ENCODE data around the gene IQCN.
"Not testable (repeated sequence)": the region's sequence is repeated elsewhere in the genome, so short reads cannot be mapped to it uniquely, and the experiment has no call there.

Gene IQCN

DNA sequence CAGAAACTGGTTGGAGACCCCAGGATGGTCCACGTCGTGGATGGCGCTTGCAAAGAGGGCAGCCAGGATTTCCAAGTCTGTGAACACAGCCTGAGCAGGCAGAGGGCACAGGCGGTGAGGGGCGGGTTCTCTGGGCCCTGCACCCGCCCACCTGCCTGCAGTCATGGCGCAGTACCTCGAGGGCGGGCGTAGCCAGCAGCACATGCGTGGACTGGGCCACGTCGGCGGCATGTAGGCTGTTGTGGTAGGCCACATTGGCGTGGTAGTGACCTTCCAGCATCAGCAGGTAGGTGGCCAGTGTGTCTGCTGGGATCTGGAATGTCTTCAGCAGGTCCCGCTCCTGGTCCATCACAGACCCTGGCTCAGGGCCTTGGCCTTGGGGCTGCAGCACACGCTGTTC is 56.1 kb downstream of the IQCN start:
- no peaks in the 10 kb centered on the region for H3K36me3 ChIP-seq (ENCODE audit: control insufficient read depth, insufficient read depth, low read length)

DNA sequence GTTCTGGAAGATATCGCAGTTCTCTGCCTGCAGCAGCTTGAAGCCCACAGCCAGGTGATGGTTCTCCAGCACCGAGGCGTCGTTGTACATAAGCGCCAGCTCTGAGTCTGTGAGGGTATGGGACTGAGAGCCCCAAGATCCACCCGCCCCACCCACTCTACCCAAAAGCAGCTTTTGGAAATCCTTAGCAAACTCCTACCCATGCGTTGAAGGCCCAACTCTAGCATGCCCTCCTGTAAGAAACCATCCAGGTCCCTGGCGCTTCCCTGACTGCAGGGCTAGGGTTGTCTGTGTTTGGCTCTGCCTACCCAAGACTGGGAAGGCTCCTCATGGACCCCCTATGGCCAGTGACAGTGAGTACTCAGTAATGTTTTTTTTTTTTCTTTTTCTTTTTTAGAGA is 57.5 kb downstream of the IQCN start:
- Histone ChIP-seq H3K4me1 (ENCODE audit: control insufficient read depth, insufficient read depth, low read length) (no peaks in the 10 kb centered on the region), H3K4me3 (ENCODE audit: low read length) (no peak overlapping the region), H3K36me3 (ENCODE audit: control insufficient read depth, insufficient read depth, low read length) (no peaks in the 10 kb centered on the region), H3K9me3 (ENCODE audit: control insufficient read depth, low read length) (no peaks in the 10 kb centered on the region), H3K27me3 (ENCODE audit: control insufficient read depth, insufficient read depth, low read length) (peaks cover 8% of the 10 kb centered on the region), H3K9ac (ENCODE audit: low read length) (no peak overlapping the region)

More for the DNA sequence above, 56.1 kb downstream of the IQCN start:
- no peaks in the 10 kb centered on the region for H3K4me1 ChIP-seq (ENCODE audit: control insufficient read depth, insufficient read depth, low read length)
- H3K9ac ChIP-seq (ENCODE audit: low read length) = no peak overlapping the region
- no peaks in the 10 kb centered on the region for H3K9me3 ChIP-seq (ENCODE audit: control insufficient read depth, low read length)
- peaks cover 8% of the 10 kb centered on the region for H3K27me3 ChIP-seq (ENCODE audit: control insufficient read depth, insufficient read depth, low read length)
- H3K4me3 ChIP-seq (ENCODE audit: low read length) = no peak overlapping the region

DNA sequence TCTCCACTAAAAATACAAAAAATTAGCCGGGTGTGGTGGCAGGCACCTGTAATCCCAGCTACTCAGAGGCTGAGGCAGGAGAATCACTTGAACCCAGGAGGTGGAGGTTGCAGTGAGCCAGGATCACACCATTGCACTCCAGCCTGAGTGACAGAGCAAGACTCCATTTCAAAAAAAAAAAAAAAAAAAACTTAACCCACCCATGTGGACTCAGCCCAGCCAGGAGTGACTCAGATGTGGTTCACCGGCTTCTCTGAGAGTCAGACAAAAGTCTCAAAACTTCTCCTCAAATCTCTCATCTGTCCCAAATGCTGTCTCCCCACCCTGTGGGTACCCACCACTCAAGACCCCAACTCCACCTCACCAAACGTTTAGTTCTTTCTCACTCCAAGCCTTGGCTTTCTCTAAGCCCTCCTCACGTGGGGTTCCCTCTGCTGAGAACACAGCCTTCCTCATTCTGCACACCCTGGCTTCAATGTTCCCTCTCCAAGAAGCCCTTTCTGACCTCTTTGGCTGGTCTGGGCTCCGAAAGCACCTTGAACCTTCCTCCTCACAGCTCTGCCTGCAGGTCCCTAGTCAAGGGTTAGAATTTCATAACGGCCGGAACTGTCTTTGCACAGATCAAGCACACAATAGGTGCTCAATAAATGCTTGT is 59.3 kb downstream of the IQCN start:
- Histone ChIP-seq H3K9ac (ENCODE audit: low read length) (no peak overlapping the region), H3K36me3 (ENCODE audit: control insufficient read depth, insufficient read depth, low read length) (no peaks in the 10 kb centered on the region), H3K27me3 (ENCODE audit: control insufficient read depth, insufficient read depth, low read length) (no peaks in the 10 kb centered on the region), H3K4me1 (ENCODE audit: control insufficient read depth, insufficient read depth, low read length) (no peaks in the 10 kb centered on the region), H3K4me3 (ENCODE audit: low read length) (no peak overlapping the region), H3K9me3 (ENCODE audit: control insufficient read depth, low read length) (no peaks in the 10 kb centered on the region)

DNA sequence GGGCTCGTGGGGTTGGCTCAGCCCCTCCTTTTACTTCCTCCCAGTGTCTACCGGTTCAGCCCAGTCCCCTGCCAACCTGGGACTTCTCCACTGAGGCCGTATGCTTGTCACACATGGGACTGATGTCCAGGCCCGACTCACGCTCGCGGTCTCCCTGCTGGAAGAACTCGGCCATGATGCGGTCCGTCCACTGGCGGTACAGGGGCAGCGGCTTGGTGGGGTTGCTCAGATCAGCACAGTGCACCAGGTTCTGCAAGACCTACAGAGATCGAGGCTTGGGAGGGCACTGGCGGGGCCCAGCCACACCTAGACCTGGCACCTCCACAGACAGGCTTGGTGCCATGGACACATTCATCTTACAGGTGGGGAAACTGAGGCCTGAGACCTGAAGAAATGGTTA is 62.6 kb downstream of the IQCN start:
- Histone ChIP-seq H3K4me3 (ENCODE audit: low read length) (no peak overlapping the region), H3K9ac (ENCODE audit: low read length) (no peak overlapping the region), H3K36me3 (ENCODE audit: control insufficient read depth, insufficient read depth, low read length) (no peaks in the 10 kb centered on the region), H3K4me1 (ENCODE audit: control insufficient read depth, insufficient read depth, low read length) (no peaks in the 10 kb centered on the region), H3K27me3 (ENCODE audit: control insufficient read depth, insufficient read depth, low read length) (peaks cover 4% of the 10 kb centered on the region), H3K9me3 (ENCODE audit: control insufficient read depth, low read length) (no peaks in the 10 kb centered on the region)

DNA sequence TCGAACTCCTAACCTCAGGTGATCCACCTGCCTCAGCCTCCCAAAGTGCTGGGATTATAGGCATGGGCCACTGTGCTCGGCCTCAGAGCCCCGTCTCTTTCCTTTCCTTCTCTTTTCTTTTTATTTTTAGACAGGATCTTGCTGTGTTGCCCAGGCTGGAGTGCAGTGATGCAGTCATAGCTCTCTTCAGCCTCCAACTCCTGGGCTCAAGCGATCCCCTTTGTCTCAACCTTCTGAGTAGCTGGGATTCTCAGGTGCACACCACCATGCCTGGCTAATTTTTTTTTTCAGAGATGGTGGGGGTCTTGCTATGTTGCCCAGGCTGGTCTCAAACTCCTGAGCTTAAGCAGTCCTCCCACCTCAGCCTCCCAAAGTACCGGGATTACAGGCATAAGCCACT is 64.3 kb downstream of the IQCN start:
- H3K9me3 ChIP-seq (ENCODE audit: control insufficient read depth, low read length); H3K36me3 ChIP-seq (ENCODE audit: control insufficient read depth, insufficient read depth, low read length); H3K9ac ChIP-seq (ENCODE audit: low read length); H3K4me3 ChIP-seq (ENCODE audit: low read length); H3K27me3 ChIP-seq (ENCODE audit: control insufficient read depth, insufficient read depth, low read length); H3K4me1 ChIP-seq (ENCODE audit: control insufficient read depth, insufficient read depth, low read length): not testable (repeated sequence)

DNA sequence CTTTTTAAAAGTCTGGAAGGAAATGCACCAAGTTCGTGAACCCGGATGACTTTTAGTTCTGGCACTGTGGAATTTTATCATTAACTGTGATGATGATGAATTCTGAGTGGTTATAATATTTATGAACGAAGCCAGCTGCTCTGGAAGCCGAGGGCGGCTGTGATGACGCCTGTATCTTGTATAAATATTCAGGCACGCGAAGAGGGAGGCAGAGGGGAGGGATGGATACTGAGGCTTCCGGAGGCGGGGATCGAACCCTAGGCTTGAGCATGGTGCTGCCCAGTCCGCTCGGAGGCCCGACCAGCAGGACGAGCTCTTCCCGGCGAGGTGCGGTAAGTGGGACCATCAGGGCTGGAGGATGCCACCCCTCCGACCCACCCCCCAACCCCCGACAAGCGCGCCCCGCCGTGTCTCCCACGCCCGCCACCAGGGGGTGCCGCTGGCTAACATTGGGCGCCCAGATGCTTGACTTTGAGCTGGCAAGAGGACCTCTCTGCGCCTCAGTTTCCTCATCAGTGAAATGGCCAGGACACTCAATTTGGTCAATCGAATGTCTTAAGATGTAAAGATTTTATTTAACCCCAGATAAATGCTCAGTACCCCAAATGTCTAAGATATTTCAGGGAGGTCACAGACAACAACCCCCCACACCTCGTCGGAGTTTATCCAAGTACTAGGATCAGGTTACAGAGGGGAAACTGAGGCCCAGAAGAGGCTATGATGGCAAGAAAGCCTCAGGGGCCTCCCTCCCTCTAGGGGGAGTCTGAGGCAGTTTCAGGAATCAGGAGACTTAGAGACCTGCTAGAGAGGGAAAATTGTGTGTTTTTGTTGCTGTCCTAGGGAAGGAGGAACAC is 65.9 kb downstream of the IQCN start:
- Histone ChIP-seq H3K4me3 (ENCODE audit: low read length) (no peak overlapping the region), H3K27me3 (ENCODE audit: control insufficient read depth, insufficient read depth, low read length) (peaks cover 4% of the 10 kb centered on the region), H3K4me1 (ENCODE audit: control insufficient read depth, insufficient read depth, low read length) (peaks cover 10% of the 10 kb centered on the region), H3K9me3 (ENCODE audit: control insufficient read depth, low read length) (no peaks in the 10 kb centered on the region), H3K9ac (ENCODE audit: low read length) (no peak overlapping the region), H3K36me3 (ENCODE audit: control insufficient read depth, insufficient read depth, low read length) (no peaks in the 10 kb centered on the region)

Data from mucosa of stomach (tissue), 1 donor.